Hematopoietic multipotent progenitor cell treated with erythropoietin and hydrocortisone succinate and interleukin-3 and kit ligand, for 4 days (in vitro differentiated cells): ENCODE measurements around the gene TBC1D14.
A peak's percentile ranks its signal among the peaks of the same experiment; 100 is the strongest.

ENCODE experiments used
- DNase-seq: peaks from one replicate; pipeline ENCODE4 v3.0.0-alpha.2; 2015

The TBC1D14 gene, protein sequence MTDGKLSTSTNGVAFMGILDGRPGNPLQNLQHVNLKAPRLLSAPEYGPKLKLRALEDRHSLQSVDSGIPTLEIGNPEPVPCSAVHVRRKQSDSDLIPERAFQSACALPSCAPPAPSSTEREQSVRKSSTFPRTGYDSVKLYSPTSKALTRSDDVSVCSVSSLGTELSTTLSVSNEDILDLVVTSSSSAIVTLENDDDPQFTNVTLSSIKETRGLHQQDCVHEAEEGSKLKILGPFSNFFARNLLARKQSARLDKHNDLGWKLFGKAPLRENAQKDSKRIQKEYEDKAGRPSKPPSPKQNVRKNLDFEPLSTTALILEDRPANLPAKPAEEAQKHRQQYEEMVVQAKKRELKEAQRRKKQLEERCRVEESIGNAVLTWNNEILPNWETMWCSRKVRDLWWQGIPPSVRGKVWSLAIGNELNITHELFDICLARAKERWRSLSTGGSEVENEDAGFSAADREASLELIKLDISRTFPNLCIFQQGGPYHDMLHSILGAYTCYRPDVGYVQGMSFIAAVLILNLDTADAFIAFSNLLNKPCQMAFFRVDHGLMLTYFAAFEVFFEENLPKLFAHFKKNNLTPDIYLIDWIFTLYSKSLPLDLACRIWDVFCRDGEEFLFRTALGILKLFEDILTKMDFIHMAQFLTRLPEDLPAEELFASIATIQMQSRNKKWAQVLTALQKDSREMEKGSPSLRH

GRCh38 chr4:6909113-6909969 lies at the start of gene TBC1D14:
Gene TBC1D14 (plus strand): TSS chr4:6909826. CDS start chr4:6923390, 13,564 bp downstream.
- DNase-seq = peak; percentile 94

DNA sequence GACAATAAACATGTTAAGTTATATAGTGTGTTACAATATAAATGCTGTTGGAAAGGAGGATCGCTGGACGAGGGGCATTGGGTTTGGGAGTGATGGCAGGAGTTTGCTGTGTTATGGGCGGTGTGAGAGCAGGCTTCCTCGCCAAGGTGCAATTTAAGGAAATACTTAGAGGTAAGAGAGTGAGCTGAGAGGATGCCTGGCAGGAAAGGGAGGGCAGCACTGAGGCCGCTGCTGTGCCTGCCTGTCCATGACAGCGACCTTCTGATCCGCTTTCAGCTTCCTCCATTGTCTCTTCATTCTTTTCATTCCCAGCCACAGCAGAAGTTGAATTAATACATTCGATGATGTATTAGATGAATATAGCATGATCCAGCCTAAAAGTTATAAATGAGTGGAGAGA lies 41.2 kb upstream of the TBC1D14 start:
- no peak for DNase-seq

DNA sequence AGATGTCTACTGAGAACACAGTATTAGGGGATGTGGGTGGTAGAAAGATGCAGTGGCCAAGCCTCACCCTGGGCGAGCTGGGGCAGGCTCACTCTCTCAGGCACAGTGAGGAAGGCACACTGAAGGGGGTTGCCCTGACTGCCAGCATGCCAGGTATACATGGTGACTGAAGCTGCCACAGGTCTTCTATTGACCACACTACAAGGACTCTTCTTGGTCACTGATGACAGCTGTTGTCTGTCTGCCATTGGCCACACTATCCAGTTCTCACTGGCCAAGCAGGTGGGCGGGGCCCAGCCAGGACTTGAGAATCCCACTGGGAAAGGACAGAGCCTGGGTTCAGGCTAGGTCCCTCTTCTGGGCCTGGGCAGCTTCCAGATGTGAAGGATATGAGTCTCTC lies 39.7 kb upstream of the TBC1D14 start:
- no peak for DNase-seq

DNA sequence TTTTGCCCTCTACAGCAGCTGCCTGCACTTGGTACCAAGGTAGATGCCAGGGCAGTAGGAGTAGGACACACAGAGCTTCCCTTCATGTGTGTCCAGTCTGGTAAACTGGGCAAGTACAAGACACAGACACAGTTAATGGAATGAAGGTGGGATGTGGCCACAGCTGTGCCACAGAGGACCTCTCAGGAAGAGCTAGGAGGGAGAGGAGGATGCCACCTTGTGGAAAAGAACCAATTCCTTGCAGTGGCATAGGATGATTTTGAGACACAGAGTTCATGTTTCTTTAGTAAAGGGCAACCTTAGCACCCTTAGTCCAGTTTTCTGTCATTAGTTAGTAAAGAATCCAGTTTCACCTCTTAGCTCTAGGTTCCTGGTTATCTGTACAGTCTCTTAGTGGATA lies 36.3 kb upstream of the TBC1D14 start:
- DNase-seq = peak; percentile 42

DNA sequence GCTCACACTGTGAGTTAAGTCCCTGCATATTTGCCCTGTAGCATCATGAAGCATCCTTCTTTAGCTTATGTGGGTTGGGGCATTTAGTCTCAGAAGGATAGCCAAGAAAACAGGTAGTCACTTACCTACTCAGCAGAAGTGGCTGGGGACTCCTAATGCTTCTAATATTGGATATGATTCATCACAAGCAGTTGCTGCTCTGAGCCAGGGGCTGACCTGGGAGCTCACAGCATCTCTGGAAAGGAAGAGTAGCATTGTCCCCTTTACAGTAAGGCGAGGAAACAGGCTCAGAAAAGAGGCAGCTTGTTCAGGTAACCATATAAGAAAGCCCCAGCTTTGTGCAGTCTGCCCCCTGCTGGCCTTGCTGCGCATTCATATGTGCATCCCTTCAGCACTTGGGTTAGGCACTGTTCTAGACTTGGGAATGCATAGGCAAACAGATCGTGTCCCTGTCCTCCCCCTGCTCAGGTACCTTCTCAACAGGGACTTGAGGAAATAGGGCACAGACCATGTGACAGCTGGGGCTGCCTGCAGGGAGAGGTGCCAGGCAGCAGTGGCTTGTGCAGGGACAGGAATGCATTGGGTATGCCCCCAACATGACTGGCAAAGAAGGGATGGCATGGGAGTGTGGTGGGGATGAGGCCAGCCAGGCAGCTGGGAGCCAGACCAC lies 35.7 kb upstream of the TBC1D14 start:
- DNase-seq = peak; percentile 87

DNA sequence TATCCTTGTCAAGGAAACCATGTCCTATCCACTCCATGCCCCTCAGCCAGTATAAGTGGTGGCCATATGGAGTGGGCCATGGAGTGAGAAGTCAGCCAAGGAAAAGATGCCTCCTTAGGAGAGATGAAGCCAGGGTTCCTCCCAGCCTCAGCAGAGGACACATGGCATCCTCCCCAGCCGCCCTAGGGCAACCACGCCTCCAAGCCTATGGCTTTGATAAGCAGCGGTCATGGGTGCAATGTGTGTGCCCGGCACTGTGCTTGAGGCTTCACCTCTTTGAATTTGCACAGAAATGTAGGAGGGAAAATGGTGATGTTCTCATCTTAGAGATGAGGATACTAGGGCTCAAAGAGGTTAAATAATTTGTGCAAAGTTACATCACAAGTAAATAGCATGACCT lies 34.6 kb upstream of the TBC1D14 start:
- DNase-seq = no peak

DNA sequence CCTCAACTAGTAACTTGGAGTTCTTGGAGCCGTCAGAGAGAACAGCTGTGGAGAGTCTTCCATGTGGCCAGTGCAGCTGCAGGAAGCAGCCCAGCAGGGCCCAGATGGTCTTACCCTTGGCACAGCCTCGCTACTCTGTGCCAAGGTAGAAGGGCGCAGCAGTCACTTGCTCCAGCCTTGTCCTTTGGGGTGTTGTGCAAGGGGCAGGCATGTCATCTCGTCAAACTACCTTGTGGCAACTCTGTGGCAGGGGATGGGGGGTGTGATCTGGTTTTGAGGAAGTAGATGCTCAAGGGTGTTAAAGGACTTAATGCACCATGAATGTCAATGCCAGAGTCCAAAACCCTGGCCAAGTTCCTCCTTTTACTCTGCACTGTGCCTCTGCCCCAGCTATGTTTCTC lies 34.2 kb upstream of the TBC1D14 start:
- peak; percentile 97 for DNase-seq

- no peak for DNase-seq
Observed at GRCh38 chr4:6876440-6876839, 33.2 kb upstream of the TBC1D14 start.

- DNase-seq = no peak
Observed at GRCh38 chr4:6877067-6877466, 32.6 kb upstream of the TBC1D14 start.

DNA sequence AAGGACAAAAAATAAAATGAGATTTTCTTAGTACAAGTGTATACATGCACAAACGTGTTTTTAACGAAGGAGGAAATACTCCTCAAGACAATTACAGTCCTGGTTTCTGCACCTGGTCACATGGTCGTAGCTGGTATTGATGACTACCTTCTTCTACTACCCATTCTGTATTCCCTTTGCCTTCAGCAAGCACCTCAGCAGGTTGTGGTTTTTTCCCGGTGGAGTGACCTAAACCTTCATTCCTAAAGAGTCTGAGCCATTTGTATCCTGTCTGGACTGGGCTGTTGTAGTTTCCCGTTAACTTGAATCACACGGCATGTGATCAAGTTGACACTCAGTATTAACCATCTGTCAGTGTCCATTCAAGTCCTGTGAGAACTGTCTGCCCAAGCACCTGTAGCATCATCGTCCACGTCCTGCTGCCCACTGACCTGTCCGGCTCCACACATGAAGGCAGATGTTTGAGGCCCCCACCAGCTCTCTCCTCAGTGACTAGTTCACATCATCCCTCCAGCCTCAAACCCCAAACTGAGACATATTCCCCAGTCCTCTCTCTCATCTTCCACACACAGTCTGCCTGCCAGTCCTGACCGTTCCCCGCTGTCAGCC lies 31.1 kb upstream of the TBC1D14 start:
- no peak for DNase-seq

- DNase-seq = no peak
Observed at GRCh38 chr4:6880691-6881090, 28.9 kb upstream of the TBC1D14 start.

DNA sequence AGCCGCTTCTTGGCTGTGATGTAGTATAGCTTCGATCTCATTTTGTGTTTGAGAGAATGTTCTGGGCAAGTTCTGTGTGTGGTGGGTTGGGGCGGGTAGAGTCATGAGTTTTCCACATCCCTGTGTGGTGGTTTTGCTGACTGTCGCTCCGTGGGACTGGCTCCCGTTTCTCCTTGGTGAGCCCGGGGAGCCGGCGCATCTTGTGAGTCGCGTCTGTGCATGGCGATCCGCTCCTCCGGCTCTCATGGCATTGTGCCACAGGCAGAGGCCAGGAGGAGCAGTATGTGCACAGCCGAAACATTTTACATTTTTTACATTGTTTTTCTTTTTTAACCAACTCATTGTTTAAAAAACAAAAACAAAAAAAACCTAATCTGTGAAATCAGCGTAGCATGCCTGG lies 27.7 kb upstream of the TBC1D14 start:
- no peak for DNase-seq

- no peak for DNase-seq
Observed at GRCh38 chr4:6884341-6884870, 25.2 kb upstream of the TBC1D14 start.

- DNase-seq = peak; percentile 96
Observed at GRCh38 chr4:6885953-6886557, 23.6 kb upstream of the TBC1D14 start.

- peak; percentile 12 for DNase-seq
Observed at GRCh38 chr4:6886886-6887285, 22.7 kb upstream of the TBC1D14 start.

GRCh38 chr4:6887591-6888371 lies 21.8 kb upstream of the TBC1D14 start:
- DNase-seq = peak; percentile 78

- DNase-seq = peak; percentile 10
Observed at GRCh38 chr4:6888506-6889071, 21.0 kb upstream of the TBC1D14 start.

DNA sequence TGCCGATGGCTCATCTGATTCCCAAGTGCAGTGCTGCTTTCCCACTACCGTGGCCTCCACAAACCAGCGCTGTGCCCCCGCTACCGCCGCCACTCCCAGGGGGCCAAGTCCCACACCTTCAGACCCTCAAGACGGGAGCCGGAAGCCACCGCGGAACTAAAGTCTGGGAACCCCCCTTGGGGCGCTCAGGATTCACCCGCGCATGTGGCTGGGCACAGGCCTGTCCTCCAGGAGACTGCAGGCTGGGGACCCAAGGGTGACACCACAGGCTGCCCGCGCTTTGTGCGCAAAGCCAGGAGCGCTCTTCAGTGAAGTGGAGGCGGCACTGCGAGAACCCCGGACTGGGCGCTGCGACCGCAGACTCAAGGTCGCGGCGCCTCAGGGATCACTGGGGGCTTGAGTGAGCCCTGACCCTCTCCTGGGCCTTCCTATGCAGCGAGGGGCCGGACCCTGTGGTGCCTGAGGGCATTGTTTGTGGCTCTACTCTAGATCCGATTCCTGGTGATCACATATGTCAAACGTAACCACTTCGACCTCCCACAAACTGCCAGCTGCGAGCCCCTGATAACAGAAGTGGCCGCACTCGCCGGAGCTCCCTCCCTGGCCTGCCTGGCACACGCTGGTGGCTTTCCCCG lies 20.4 kb upstream of the TBC1D14 start:
- DNase-seq = peak; percentile 99

DNA sequence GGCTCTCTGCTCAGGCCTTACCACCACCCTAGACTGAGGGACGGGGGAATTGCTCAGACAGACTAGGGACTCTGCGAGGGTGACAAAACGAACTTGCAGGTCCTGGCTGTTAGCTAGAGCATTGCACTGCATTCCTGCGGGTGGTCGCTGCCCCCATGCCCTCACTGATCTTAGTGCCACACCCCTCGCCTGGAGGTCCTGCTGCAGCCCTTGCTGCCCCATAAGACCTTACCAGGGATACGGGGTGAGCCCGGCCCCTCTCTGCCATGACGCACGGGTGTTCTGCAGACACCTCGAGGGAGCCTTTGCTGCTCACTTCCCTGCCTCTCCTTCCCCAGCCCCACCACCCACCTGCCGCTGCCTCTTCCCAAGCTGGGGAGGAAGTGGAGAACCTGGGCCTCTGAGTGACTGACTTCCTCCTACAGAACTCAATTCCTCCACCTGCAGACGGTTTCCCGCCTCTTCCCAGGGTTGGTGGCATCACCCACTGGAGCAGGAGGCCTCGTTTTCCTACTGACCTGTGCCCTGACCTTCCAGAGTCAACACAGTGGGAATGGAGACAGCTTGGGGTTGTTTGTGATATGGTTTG lies 19.8 kb upstream of the TBC1D14 start:
- DNase-seq = no peak

DNA sequence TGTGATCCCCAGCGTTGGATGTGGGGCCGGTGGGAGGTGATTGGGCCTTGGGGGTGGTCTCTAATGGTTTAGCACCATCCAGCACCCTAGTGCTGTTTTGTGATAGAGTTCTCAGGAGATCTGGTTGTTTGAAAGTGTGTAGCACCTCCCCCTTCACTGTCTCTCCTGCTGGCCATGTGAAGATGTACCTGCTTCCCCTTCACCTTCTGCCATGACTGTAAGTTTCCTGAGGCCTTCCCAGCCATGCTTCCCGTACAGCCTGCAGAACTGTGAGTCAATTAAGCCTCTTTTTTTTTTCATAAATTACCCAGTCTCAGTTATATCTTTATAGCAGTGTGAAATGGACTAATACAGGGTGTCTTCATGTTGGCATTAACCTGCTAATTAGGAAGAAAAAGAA lies 19.3 kb upstream of the TBC1D14 start:
- DNase-seq = no peak
